ENCODE results near the gene SNTG2. TPM values are rescaled to one million over a fixed set of nuclear protein-coding genes. Genes with fewer than 3 reads are reported as not detected.

Gene SNTG2
- total RNA-seq, 1 experiment from 2014 or later = 0.86 TPM

DNA sequence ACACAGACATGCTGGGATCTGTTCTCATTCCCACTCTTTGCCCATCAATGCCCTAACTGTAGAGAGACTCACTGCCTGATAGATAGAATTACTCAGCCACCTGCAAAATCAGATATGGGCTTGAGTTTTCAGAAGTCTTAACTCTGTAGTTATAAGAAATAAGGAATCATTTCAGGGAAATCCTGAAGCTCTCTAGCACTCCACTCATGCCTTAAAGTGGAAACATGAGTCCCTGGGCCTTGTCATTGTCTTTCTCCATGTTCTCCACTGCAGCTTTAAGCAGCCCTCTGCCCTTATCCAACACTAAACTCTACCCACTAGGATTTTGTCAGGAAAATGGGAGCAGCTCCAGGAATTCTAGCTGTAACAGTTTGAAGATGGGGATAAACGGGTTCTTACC is 192.5 kb downstream of the SNTG2 start:
- no peak for DNase-seq (ENCODE audit: low spot score)

DNA sequence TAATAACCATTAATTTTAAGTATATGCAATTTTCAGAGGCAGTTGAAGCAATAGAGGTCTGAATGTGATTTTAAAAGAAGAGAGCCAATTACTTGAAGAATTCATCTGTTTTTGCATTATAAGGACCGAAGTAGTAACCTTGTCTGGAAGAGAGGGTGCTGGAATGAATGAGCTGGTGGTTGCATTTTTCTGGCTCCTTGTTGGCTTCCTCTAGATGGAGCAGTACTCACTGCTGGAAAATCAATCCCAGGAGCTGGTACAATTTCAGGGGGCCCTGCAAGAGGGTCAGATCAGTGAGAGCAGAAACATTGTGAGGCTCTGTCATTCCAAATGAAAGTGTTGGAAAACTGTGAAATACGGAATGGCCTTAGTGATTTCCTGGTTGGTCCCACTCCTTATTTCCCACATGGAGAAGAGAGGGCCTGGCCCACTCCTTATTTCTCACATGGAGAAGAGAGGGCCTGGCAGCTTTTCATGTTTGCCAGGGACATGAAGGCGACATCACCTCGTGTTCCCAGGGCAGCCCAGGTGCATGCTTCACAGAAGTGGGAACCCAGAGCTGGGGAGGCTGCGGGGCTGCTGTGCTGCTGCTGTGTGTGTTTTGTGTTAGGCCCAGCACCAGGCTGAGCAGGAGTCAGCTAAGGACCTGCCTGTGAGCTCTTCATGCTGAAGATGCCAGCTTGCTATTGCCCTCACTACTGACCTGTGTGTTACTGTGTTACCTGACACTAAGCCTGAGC is 197.4 kb downstream of the SNTG2 start:
- DNase-seq (ENCODE audit: low spot score) = no peak

DNA sequence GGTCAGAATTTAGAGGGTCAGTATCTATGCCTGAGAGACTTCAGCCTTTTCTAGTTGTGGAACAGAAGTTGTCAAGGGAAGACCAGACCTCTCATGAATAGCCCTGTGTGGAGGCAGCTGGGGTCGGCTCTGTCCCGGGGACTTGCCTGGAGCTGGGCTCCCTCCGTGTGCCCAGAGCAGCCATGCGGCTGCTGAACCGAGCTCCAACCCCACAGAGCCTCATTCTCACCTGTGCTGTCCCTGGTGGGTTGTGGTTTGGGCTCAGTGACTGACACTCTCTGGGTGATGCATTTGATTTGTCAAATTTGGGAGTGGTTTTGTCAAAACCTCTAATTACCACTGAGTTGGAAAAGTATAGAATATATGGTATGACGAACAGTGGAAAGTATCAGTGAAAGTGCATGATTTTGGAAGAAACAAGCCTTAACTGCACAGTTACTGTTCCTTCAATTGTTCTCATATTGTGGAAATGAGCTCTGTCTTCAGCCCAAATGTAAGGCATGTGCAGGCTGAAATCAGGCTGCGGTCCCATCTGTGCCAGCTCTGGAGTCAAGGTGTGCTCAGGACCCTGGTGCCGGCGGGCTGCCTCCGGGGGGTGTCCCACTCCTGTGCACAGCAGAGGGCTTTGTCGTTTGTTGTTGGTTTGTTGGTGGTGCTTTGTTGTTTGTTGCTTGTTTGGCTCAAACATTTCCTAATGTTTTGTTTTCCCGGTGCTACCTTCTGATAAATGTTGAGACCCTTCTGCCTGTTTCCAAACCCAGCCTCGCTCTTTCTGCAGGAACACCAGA is 200.3 kb downstream of the SNTG2 start:
- DNase-seq (ENCODE audit: low spot score) = no peak

DNA sequence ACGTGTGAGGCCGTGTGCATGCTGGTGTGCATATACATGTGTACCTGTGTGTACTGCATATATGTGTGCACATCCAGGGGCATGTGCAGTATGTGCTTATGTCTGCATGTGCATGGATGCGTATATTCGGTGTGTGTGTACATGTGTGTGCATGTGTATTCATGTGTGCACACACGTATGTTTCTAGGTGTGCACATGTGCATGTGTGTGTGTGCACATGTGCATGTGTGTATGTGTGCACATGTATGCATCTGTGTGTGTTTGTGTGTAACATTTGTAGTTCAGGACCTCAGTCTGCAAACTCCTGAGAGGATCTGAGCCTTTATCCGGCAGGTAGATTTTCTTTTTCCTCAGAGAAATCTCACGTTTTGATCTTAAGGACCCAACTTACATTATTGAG is 201.7 kb downstream of the SNTG2 start:
- DNase-seq (ENCODE audit: low spot score) = no peak

DNA sequence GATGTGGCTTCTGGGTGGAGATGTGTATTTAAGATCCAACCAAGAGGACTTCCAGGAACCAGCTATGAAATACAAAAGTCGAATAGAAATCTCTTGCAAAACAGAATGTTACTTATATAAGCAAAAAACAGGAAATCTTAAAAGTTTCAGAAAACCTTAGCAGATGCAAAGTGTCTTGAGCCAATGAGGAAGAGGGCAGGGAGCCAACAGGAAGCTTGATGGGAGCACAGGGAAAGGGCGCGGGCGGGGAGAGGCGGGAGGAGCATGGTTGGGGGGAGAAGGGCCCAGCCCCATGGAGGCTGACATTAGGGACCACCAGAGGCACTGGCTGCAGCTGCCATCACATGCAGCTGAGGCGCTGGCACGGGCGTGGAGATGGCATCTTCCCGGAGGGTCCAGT is 203.3 kb downstream of the SNTG2 start:
- no peak for DNase-seq (ENCODE audit: low spot score)

GRCh38 chr2:1154710-1155594 is 204.3 kb downstream of the SNTG2 start:
- no peak for DNase-seq (ENCODE audit: low spot score)

DNA sequence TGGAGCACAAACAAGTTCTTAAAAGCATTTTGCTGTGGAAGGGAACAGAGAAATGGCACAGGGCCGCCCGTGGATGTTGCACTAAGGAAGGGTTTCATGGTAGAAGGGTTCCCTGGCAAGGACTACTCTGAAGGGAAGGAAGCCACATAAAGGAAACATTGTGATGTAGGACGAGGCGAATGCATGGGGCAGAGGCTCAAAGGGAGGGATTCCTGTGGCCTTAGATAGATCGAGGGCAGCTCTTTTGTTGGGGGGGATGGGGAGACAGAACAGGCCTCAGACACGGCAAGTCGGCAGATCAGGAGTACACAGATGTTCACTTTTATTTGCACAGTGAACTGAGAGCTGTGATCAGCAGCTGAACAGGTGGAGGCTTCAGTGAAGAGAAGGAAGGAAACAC is 205.4 kb downstream of the SNTG2 start:
- DNase-seq (ENCODE audit: low spot score) = no peak

DNA sequence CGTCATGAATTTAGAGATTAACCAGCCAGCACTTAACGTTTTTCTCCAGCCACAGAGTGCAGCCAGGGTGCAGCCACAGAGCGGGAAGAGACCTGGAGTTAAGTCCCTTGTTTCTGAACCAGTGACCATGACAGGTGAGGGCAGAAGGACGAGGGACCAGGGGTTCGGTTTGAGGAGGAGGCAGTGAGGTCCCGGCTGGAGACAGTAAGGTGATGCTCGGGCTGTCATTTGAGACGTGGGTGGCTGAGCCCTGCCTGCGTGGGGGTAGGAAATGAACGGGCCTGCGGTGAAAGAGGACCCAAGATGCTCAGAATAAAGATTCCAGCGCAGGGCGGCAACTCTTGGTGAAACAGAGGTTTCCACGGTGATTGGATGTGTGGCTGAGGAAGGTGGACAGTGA is 205.9 kb downstream of the SNTG2 start:
- DNase-seq (ENCODE audit: low spot score) = no peak

DNA sequence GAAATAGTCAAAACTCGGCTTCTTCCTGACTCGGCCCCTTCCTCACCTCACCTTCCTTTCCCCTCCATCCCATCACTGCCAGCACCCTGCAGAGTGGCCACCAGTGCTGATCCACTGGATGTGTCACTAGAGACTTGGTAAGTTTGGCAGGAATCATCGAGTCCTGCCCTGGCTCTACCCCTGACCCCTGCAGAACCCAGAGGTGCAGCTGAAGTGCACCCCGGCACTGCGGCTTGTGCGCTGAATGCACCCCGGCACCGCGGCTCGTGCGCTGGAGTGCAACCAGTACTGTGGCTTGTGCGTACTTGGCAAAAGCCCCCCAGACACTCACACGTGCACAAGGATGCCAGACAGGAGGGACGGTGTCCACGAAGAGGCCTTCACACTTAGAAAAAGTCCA is 206.5 kb downstream of the SNTG2 start:
- no peak for DNase-seq (ENCODE audit: low spot score)

GRCh38 chr2:1159013-1159412 is 208.4 kb downstream of the SNTG2 start:
- no peak for DNase-seq (ENCODE audit: low spot score)

DNA sequence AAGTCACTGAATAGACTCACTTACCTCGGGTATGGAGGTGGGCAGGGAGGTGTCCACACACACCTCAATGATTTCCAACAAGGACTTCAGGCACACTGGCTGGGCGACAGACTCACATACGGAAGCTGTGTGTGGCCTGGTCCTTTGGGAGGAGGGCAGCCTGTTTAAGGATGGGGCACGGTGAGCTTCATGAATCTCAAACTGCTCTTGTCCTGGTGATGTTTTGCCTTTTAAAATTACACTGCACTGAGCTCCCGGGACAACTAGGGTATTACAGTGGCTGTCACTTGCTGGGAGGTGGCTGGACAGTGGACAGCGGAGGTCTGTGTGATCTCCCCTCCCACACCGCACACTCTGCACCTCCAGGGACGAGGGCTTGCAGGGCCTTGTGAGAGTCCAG is 211.6 kb downstream of the SNTG2 start:
- no peak for DNase-seq (ENCODE audit: low spot score)

DNA sequence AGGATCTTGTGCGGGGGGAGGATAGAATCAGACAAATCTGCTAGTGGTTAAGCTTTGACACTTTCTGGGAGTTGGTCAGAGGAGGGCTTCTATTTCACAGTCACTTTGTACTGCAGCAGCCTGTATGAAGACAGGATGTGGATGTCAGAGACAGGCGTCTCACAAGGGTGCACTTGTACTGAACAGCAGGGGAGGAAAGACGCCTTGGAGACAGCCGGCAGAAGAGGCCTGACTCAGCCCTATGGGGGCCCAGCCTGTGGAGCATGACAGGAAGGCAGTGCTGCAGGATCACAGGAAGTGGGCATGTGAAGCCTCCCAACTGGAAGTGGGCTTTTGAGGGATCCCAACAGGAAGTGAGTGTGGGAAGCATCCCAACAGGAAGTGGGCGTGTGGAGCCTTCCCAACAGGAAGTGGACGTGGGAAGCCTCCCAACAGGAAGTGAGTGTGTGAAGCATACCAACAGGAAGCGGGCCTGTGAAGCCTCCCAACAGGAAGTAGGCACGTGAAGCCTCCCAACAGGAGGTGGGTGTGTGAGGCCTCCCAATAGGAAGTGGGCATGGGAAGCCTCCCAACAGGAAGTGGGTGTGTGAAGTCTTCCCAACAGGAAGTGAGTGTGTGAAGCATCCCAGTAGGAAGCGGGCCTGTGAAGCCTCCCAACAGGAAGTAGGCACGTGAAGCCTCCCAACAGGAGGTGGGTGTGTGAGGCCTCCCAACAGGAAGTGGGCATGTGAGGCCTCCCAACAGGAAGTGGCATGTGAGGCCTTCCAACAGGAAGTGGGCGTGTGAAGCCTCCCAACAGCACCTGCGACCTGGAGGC is 212.3 kb downstream of the SNTG2 start:
- peak; percentile 70 for DNase-seq (ENCODE audit: low spot score)

- no peak for DNase-seq (ENCODE audit: low spot score)
These were observed 216.3 kb downstream of the SNTG2 start for GRCh38 chr2:1166976-1167375.

DNA sequence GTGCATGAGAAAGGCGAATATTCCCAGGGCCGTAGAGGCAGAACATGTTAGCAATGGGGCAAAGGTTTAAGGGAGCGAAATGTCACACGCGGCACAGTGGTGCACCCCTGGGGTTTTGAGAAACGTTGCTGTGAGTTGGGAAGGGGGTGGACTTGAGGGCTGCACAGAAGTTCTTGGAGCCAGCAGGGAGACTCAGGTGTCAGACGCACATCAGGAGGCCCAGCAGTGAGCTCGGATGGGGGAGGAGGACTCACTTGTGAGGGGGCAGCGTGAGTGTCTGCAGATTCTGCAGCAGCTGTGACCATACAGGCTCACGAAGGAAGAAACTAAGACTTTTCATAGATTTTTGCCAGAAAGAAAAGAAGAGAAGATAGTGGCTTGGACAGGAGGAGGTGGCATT is 218.2 kb downstream of the SNTG2 start:
- no peak for DNase-seq (ENCODE audit: low spot score)

DNA sequence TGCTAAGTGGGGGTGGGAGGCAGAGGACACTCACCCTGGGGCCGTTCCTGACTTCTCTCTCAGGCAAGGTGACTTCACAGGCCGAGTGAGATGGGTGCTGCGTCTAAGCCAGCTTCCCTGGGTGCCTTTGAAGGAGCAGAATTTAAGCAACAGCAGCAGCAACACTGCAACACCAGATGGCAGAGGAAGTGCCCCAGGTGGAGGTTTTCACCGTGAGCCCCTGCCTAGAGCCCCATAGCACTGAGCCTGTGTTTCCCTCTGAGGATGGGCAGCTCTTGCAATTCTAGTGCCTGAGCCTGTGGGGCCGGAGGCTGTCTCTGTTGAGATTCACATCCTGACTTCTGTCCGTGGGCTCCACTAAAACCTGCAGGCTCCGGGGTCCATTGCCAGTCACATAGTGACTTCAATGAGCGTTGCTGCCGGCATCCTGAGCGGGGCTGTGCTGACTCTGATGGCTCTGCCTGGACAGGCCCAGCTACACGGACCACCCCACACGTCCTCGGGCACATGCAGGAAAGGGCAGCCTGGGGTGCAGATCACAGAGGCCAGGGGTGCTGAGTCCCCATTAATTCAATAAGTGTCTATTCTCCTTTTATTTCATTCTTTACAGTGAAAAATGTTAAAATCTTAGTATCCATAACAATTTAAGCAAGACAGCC is 218.8 kb downstream of the SNTG2 start:
- no peak for DNase-seq (ENCODE audit: low spot score)

GRCh38 chr2:1170241-1170640 is 219.6 kb downstream of the SNTG2 start:
- no peak for DNase-seq (ENCODE audit: low spot score)

DNA sequence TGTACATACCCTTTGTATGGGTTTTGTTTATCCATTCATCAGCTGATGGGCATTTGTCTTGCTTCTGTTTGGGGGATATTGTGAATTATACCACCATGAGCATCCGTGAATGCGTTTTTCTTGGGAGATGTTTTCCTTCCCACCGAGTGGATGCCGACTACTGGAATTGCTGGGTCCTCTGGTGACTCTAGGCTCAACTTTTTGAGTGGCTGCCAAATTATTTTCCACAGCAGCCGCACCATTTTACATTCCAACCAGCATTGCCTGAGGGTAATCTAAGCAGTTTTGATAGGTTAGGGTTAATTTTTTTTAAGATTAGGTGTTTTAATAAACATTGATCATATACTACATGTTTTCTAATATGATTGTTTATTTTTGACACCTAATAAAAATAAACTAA is 220.1 kb downstream of the SNTG2 start:
- no peak for DNase-seq (ENCODE audit: low spot score)

- no peak for DNase-seq (ENCODE audit: low spot score)
These were observed 222.9 kb downstream of the SNTG2 start for GRCh38 chr2:1173528-1173927.

DNA sequence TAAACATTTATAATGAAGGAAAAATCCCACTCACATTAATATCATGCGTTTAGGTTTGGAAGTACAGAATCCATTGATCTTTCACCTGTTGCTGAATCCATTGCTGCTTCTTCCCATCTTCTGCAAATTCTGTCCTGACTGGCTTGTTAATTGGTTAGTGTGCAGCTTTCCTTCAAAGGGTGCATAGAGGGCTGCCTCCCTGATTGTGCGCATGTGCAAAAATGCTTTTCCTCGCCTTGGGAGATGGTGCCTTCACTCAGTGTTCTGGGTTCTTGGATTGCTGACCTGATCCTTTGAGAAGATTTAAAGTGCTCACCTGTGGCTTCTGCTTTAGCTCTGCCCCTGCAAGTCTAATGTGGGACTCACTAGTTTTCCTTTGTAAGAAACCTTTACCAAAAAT is 231.2 kb downstream of the SNTG2 start:
- DNase-seq (ENCODE audit: low spot score) = no peak

- DNase-seq (ENCODE audit: low spot score) = no peak
These were observed 232.7 kb downstream of the SNTG2 start for GRCh38 chr2:1183300-1183699.

DNA sequence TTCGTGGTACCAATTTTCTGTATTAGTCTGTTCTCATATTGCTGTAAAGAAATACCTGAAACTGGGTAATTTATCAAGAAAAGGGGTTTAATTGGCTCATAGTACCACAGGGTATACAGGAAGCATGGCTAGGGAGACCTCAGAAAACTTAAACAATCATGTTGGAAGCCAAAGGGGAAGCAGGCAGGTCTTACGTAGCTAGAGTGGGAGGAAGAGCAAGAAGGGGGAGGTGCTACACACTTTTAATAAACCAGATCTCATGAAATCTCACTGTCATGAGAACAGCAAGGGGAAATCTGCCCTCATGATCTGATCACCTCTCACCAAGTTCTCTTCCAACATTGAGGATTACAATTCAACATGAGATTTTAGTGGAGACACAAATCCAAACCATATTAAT is 235.8 kb downstream of the SNTG2 start:
- DNase-seq (ENCODE audit: low spot score) = no peak
